KMS-11 (cell line): ENCODE results near the gene SUMO4.

Experiments
- H2AFZ ChIP-seq: fragments of 200-600 bp; sonication (generic); 2 replicates; pipeline ENCODE4 v1.6.1; 2016; ENCODE audit warnings: antibody characterized with exemption, mixed run types, low read depth
- H3K27ac ChIP-seq: fragments of 200-600 bp; sonication (generic); 2 replicates; pipeline ENCODE4 v1.6.1; 2016; ENCODE audit warnings: mild to moderate bottlenecking, mixed run types
- H3K27me3 ChIP-seq: fragments of 200-600 bp; sonication (generic); 2 replicates; pipeline ENCODE4 v1.6.1; 2017; ENCODE audit warnings: mild to moderate bottlenecking, low read depth, mixed run types, moderate library complexity; ENCODE audit not compliant: insufficient read depth
- H3K36me3 ChIP-seq: fragments of 200-600 bp; sonication (generic); 2 replicates; pipeline ENCODE4 v1.6.1; 2017; ENCODE audit warnings: mild to moderate bottlenecking, mixed run types; ENCODE audit not compliant: insufficient read depth
- H3K4me1 ChIP-seq: fragments of 200-600 bp; sonication (generic); 2 replicates; pipeline ENCODE4 v1.6.1; 2016; ENCODE audit warnings: mild to moderate bottlenecking, low read depth, mixed run types; ENCODE audit not compliant: poor library complexity, severe bottlenecking
- H3K4me2 ChIP-seq: fragments of 200-600 bp; sonication (generic); 2 replicates; pipeline ENCODE4 v1.7.0; 2016; ENCODE audit warnings: mild to moderate bottlenecking, mixed run types
- H3K4me3 ChIP-seq: fragments of 200-600 bp; sonication (generic); IDR thresholded peaks from 2 replicates; pipeline ENCODE4 v1.6.1; 2017; ENCODE audit warnings: low read depth, low read length, mixed read lengths; ENCODE audit not compliant: insufficient read depth
- H3K79me2 ChIP-seq: fragments of 200-600 bp; sonication (generic); 2 replicates; pipeline ENCODE4 v1.6.1; 2016; ENCODE audit warnings: low read depth, mixed run types; ENCODE audit not compliant: insufficient read depth
- H3K9ac ChIP-seq: fragments of 200-600 bp; sonication (generic); 2 replicates; pipeline ENCODE4 v1.6.1; 2016; ENCODE audit warnings: mild to moderate bottlenecking, mixed run types
- H4K20me1 ChIP-seq: fragments of 200-600 bp; sonication (generic); 2 replicates; pipeline ENCODE4 v1.6.1; 2016; ENCODE audit warnings: mild to moderate bottlenecking, mixed run types; ENCODE audit not compliant: insufficient read depth
- CTCF ChIP-seq: fragments of 200-600 bp; sonication (generic); conservative IDR thresholded peaks from 2 replicates; pipeline ENCODE4 v1.6.1; 2017; ENCODE audit warnings: low read depth, mild to moderate bottlenecking, antibody characterized with exemption, low read length, moderate library complexity, mixed read lengths

Gene SUMO4

GRCh38 chr6:149405823-149406765 is 6.0 kb downstream of the SUMO4 start:
- no peaks in the 10 kb centered on the region for H3K79me2 ChIP-seq
- no peak overlapping the region for H3K4me2 ChIP-seq
- no peak overlapping the region for H2AFZ ChIP-seq
- TF ChIP-seq CTCF: no peak
- H3K27me3 ChIP-seq: no peaks in the 10 kb centered on the region
- H3K4me1 ChIP-seq: peaks cover 8% of the 10 kb centered on the region
- H4K20me1 ChIP-seq: no peaks in the 10 kb centered on the region
- no peaks in the 10 kb centered on the region for H3K36me3 ChIP-seq
- no peak overlapping the region for H3K27ac ChIP-seq
- H3K9ac ChIP-seq: no peak overlapping the region
- no peak overlapping the region for H3K4me3 ChIP-seq

- Histone ChIP-seq H3K27me3 (no peaks in the 10 kb centered on the region), H2AFZ (no peak overlapping the region), H3K79me2 (no peaks in the 10 kb centered on the region), H3K4me1 (peaks cover 8% of the 10 kb centered on the region), H3K4me2 (no peak overlapping the region), H3K9ac (no peak overlapping the region), H3K27ac (no peak overlapping the region), H3K4me3 (no peak overlapping the region), H3K36me3 (no peaks in the 10 kb centered on the region), H4K20me1 (no peaks in the 10 kb centered on the region)
- no peak for TF ChIP-seq CTCF
These were observed 9.6 kb downstream of the SUMO4 start for GRCh38 chr6:149409617-149410016.

GRCh38 chr6:149410557-149410956 is 10.5 kb downstream of the SUMO4 start:
- Histone ChIP-seq H3K4me2 (no peak overlapping the region), H3K27me3 (no peaks in the 10 kb centered on the region), H3K27ac (no peak overlapping the region), H4K20me1 (no peaks in the 10 kb centered on the region), H2AFZ (no peak overlapping the region), H3K36me3 (no peaks in the 10 kb centered on the region), H3K9ac (no peak overlapping the region), H3K79me2 (no peaks in the 10 kb centered on the region), H3K4me1 (peaks cover 1% of the 10 kb centered on the region), H3K4me3 (no peak overlapping the region)
- no peak for TF ChIP-seq CTCF

GRCh38 chr6:149414009-149414408 is 13.9 kb downstream of the SUMO4 start:
- no peaks in the 10 kb centered on the region for H3K79me2 ChIP-seq
- no peaks in the 10 kb centered on the region for H3K36me3 ChIP-seq
- no peak overlapping the region for H3K4me3 ChIP-seq
- H3K27me3 ChIP-seq: no peaks in the 10 kb centered on the region
- no peaks in the 10 kb centered on the region for H4K20me1 ChIP-seq
- H3K4me2 ChIP-seq: no peak overlapping the region
- H3K4me1 ChIP-seq: no peaks in the 10 kb centered on the region
- no peak overlapping the region for H2AFZ ChIP-seq
- no peak overlapping the region for H3K27ac ChIP-seq
- H3K9ac ChIP-seq: no peak overlapping the region
- no peak for TF ChIP-seq CTCF
